Esophagus muscularis mucosa (tissue), 4 donors: ENCODE results near the gene BICRAL.
"Not testable (repeated sequence)": the region's sequence is repeated elsewhere in the genome, so short reads cannot be mapped to it uniquely, and the experiment has no call there.

Experiments
- CTCF ChIP-seq, 3 experiments: fragments of 200-600 bp in 2 of 3; fragments of 450-650 bp in 1 of 3; sonication (generic) in 2 of 3; IDR thresholded peaks; one replicate each; pipeline ENCODE4 v1.5.1; 2017 to 2019; ENCODE audit warnings: antibody characterized with exemption in 3 of 3, mild to moderate bottlenecking in 2 of 3, moderate library complexity in 1 of 3
- EP300 ChIP-seq: sonication (generic); formaldehyde crosslinking; IDR thresholded peaks from one replicate; pipeline ENCODE4 v1.6.1; 2017; ENCODE audit warnings: antibody characterized with exemption
- POLR2A ChIP-seq: fragments of 450-650 bp; IDR thresholded peaks from one replicate; pipeline ENCODE4 v1.6.1; 2017; ENCODE audit warnings: antibody characterized with exemption, moderate library complexity, mild to moderate bottlenecking, low read depth

GRCh38 chr6:42774821-42775487 lies 6.9 kb upstream of the BICRAL start:
- not testable (repeated sequence) for TF ChIP-seq EP300; CTCF (IDR thresholded peaks at IDR 0.05); POLR2A
